Liver (tissue), 9 donors: ENCODE data around the gene FRMD1. TPM values are rescaled to one million over a fixed set of nuclear protein-coding genes. Genes with fewer than 3 reads are reported as not detected.

Experiments
- DNase-seq: peaks from one replicate; pipeline ENCODE4 v3.0.0-alpha.2; 2017; ENCODE audit warnings: low spot score
- H3K27ac ChIP-seq, 2 donors: one replicate each; pipeline ENCODE4 v1.7.0; 2013; ENCODE audit warnings: inconsistent platforms in 2 of 2, low read length in 2 of 2, control low read depth in 1 of 2, low read depth in 1 of 2, mild to moderate bottlenecking in 1 of 2
- H3K27me3 ChIP-seq, 4 donors: one replicate each; pipeline versions ENCODE4 v1.6.1 to v1.7.0; 2013; ENCODE audit warnings: low read length in 3 of 4, inconsistent platforms in 1 of 4, mild to moderate bottlenecking in 1 of 4, moderate library complexity in 1 of 4; ENCODE audit not compliant: control insufficient read depth in 4 of 4, insufficient read depth in 4 of 4
- H3K36me3 ChIP-seq, 4 donors: one replicate each; pipeline versions ENCODE4 v1.6.1 to v1.7.0; 2013; ENCODE audit warnings: low read length in 3 of 4, mild to moderate bottlenecking in 3 of 4, low read depth in 1 of 4, moderate library complexity in 1 of 4; ENCODE audit not compliant: control insufficient read depth in 4 of 4, insufficient read depth in 3 of 4
- H3K4me1 ChIP-seq, 4 donors: one replicate each; pipeline versions ENCODE4 v1.6.1 to v1.7.0; 2013; ENCODE audit warnings: low read length in 3 of 4, mild to moderate bottlenecking in 3 of 4, moderate library complexity in 1 of 4; ENCODE audit not compliant: control insufficient read depth in 4 of 4, insufficient read depth in 4 of 4
- H3K4me3 ChIP-seq, 3 donors: one replicate each; pipeline versions ENCODE4 v1.6.1 to v1.7.0; 2013; ENCODE audit warnings: low read length in 3 of 3, control low read depth in 1 of 3, low read depth in 1 of 3, mild to moderate bottlenecking in 1 of 3
- H3K9ac ChIP-seq, 2 donors: one replicate each; pipeline ENCODE4 v1.7.0; 2013; ENCODE audit warnings: low read length in 2 of 2, mild to moderate bottlenecking in 2 of 2, moderate library complexity in 2 of 2, control low read depth in 1 of 2, low read depth in 1 of 2
- H3K9me3 ChIP-seq, 4 donors: one replicate each; pipeline versions ENCODE4 v1.6.1 to v1.7.0; 2013; ENCODE audit warnings: low read length in 3 of 4; ENCODE audit not compliant: control insufficient read depth in 4 of 4
- ATF3 ChIP-seq: IDR thresholded peaks from 2 replicates; pipeline ENCODE4 v1.6.1; 2016; ENCODE audit warnings: antibody characterized with exemption
- CTCF ChIP-seq: fragments of 150-350 bp; IDR thresholded peaks from 2 replicates; pipeline ENCODE4 v1.5.1; 2017; ENCODE audit warnings: improper control_type of control experiment, low read depth, low read length; ENCODE audit not compliant: missing input control
- EGR1 ChIP-seq, 2 donors: IDR thresholded peaks; 2 replicates each; pipeline ENCODE4 v1.6.1; 2016 to 2018; ENCODE audit warnings: antibody characterized with exemption in 2 of 2, low read depth in 2 of 2
- FOXA1 ChIP-seq: IDR thresholded peaks from 2 replicates; pipeline ENCODE4 v1.6.1; 2016; ENCODE audit warnings: antibody characterized with exemption
- FOXA2 ChIP-seq: IDR thresholded peaks from 2 replicates; pipeline ENCODE4 v1.6.1; 2016; ENCODE audit warnings: antibody characterized with exemption
- GABPA ChIP-seq, 2 donors: IDR thresholded peaks in 1 of 2; conservative IDR thresholded peaks in 1 of 2; 2 replicates each; pipeline ENCODE4 v1.6.1; 2016; ENCODE audit warnings: antibody characterized with exemption in 2 of 2, mild to moderate bottlenecking in 1 of 2, moderate library complexity in 1 of 2
- HNF4A ChIP-seq, 2 donors: conservative IDR thresholded peaks; 2 replicates each; pipeline ENCODE4 v1.6.1; 2016; ENCODE audit warnings: antibody characterized with exemption in 2 of 2, mild to moderate bottlenecking in 2 of 2
- HNF4G ChIP-seq: IDR thresholded peaks from 2 replicates; pipeline ENCODE4 v1.6.1; 2016; ENCODE audit warnings: antibody characterized with exemption
- JUND ChIP-seq, 2 donors: IDR thresholded peaks; 2 replicates each; pipeline ENCODE4 v1.6.1; 2016; ENCODE audit warnings: antibody characterized with exemption in 2 of 2
- MAX ChIP-seq: IDR thresholded peaks from 2 replicates; pipeline ENCODE4 v1.6.1; 2016; ENCODE audit warnings: antibody characterized with exemption
- RAD21 ChIP-seq, 2 donors: IDR thresholded peaks; 2 replicates each; pipeline ENCODE4 v1.6.1; 2016; ENCODE audit warnings: antibody characterized with exemption in 2 of 2, mild to moderate bottlenecking in 2 of 2
- REST ChIP-seq: IDR thresholded peaks from 2 replicates; pipeline ENCODE4 v1.6.1; 2016; ENCODE audit warnings: antibody characterized with exemption, mild to moderate bottlenecking
- SP1 ChIP-seq: IDR thresholded peaks from 2 replicates; pipeline ENCODE4 v1.6.1; 2018; ENCODE audit warnings: antibody characterized with exemption, mild to moderate bottlenecking
- TAF1 ChIP-seq: conservative IDR thresholded peaks from 2 replicates; pipeline ENCODE4 v1.6.1; 2016; ENCODE audit warnings: antibody characterized with exemption, mild to moderate bottlenecking
- YY1 ChIP-seq: IDR thresholded peaks from 2 replicates; pipeline ENCODE4 v1.6.1; 2016; ENCODE audit warnings: antibody characterized with exemption, mild to moderate bottlenecking
- ZBTB33 ChIP-seq: IDR thresholded peaks from 2 replicates; pipeline ENCODE4 v1.6.1; 2016; ENCODE audit warnings: antibody characterized with exemption
- WGBS: extraction: QIAGEN DNeasy Blood & Tissue Kit; methylation state at CpG from one replicate; pipeline ENCODE4 v1.1.7; 2013; 5-methylcytosine and 5-hydroxymethylcytosine counted together
- polyA plus RNA-seq, 2 donors: library from polyadenylated mRNA; stranded (reverse) in 1 of 2; unstranded in 1 of 2; fragments of 200-250 nt in 1 of 2; fragments of >200 nt in 1 of 2; fragmentation: Nextera tagmentation in 1 of 2; extraction: Ambion mirVana in 1 of 2; gene quantifications; one replicate each; pipeline versions ENCODE4 v1.2.1 to v1.2.3, GENCODE V29; 2013 to 2015
- total RNA-seq, 2 donors: library from RNA; depleted of rRNA; stranded (reverse); fragments of >200 nt; gene quantifications; one replicate each; pipeline ENCODE4 v1.2.3, GENCODE V29; 2014
- donor health status: healthy.
- donor health status: healthy.
- donor health status: healthy.
- donor health status: healthy.
- donor health status: healthy.

FRMD1 gene
- total and polyA plus RNA-seq, 4 donors, result 0.04 to 0.17 (median 0.12) TPM

- Histone ChIP-seq H3K4me1 (peaks cover 3 to 14% (median 11%) of the 10 kb centered on the region in 4 donors), H3K27me3 (no peaks in the 10 kb centered on the region), H3K9ac (no peak overlapping the region), H3K27ac (no peak overlapping the region), H3K4me3 (no peak overlapping the region), H3K9me3 (no peaks in the 10 kb centered on the region), H3K36me3 (no peaks in the 10 kb centered on the region)
- WGBS, result 94% methylated on average over 18 of the region's 18 CpGs
- no peak for TF ChIP-seq YY1
- no peak for TF ChIP-seq FOXA2
- no peak for TF ChIP-seq REST
- no peak for TF ChIP-seq TAF1
- no peak for TF ChIP-seq ATF3
- TF ChIP-seq SP1, result no peak
- TF ChIP-seq EGR1 (IDR thresholded peaks at IDR 0.05; ENCODE audit: low read depth in 2 of 2), result no peak
- TF ChIP-seq MAX, result no peak
- no peak for TF ChIP-seq HNF4A (conservative IDR thresholded peaks at IDR 0.05)
- TF ChIP-seq RAD21 (IDR thresholded peaks at IDR 0.05), result no peak
- DNase-seq, result no peak
Measured at GRCh38 chr6:168024951-168025510, 54.0 kb downstream of the FRMD1 start.

GRCh38 chr6:168022488-168023321, 56.3 kb downstream of the FRMD1 start:
- H3K4me3 ChIP-seq, result no peak overlapping the region
- no peak for DNase-seq
- TF ChIP-seq FOXA1, result no peak
- no peak for TF ChIP-seq TAF1
- TF ChIP-seq FOXA2, result no peak
- no peak for TF ChIP-seq EGR1 (IDR thresholded peaks at IDR 0.05; ENCODE audit: low read depth in 2 of 2)
- TF ChIP-seq JUND (IDR thresholded peaks at IDR 0.05), result no peak
- no peak for TF ChIP-seq HNF4G
- TF ChIP-seq CTCF, result no peak
- TF ChIP-seq SP1, result no peak
- TF ChIP-seq MAX, result no peak
- TF ChIP-seq GABPA (IDR thresholded peaks at IDR 0.05 in 1 of 2, conservative IDR thresholded peaks at IDR 0.05 in 1 of 2), result no peak
- no peak for TF ChIP-seq YY1
- no peak for TF ChIP-seq ZBTB33
- no peak overlapping the region for H3K27ac ChIP-seq
- H3K27me3 ChIP-seq, result no peaks in the 10 kb centered on the region
- H3K36me3 ChIP-seq, result no peaks in the 10 kb centered on the region
- peaks cover 4 to 14% (median 12%) of the 10 kb centered on the region in 4 donors for H3K4me1 ChIP-seq
- 79% methylated on average over 7 of the region's 7 CpGs for WGBS
- no peak overlapping the region for H3K9ac ChIP-seq
- no peaks in the 10 kb centered on the region for H3K9me3 ChIP-seq
